ENCODE data around the gene DEDD.

- TF ChIP-seq, protein P1, sequence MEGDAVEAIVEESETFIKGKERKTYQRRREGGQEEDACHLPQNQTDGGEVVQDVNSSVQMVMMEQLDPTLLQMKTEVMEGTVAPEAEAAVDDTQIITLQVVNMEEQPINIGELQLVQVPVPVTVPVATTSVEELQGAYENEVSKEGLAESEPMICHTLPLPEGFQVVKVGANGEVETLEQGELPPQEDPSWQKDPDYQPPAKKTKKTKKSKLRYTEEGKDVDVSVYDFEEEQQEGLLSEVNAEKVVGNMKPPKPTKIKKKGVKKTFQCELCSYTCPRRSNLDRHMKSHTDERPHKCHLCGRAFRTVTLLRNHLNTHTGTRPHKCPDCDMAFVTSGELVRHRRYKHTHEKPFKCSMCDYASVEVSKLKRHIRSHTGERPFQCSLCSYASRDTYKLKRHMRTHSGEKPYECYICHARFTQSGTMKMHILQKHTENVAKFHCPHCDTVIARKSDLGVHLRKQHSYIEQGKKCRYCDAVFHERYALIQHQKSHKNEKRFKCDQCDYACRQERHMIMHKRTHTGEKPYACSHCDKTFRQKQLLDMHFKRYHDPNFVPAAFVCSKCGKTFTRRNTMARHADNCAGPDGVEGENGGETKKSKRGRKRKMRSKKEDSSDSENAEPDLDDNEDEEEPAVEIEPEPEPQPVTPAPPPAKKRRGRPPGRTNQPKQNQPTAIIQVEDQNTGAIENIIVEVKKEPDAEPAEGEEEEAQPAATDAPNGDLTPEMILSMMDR (conservative IDR thresholded peaks at IDR 0.05; ENCODE audit: low read depth, low read length) = peak; percentile 52
- TF ChIP-seq, protein P2, sequence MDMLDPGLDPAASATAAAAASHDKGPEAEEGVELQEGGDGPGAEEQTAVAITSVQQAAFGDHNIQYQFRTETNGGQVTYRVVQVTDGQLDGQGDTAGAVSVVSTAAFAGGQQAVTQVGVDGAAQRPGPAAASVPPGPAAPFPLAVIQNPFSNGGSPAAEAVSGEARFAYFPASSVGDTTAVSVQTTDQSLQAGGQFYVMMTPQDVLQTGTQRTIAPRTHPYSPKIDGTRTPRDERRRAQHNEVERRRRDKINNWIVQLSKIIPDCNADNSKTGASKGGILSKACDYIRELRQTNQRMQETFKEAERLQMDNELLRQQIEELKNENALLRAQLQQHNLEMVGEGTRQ (IDR thresholded peaks at IDR 0.05; ENCODE audit: low read depth, low read length) = no peak
- TF ChIP-seq POLR2A (IDR thresholded peaks at IDR 0.05; ENCODE audit: low read depth, low read length) (no peak), RFX5 (IDR thresholded peaks at IDR 0.05; ENCODE audit: low read depth, low read length) (no peak), FOS (IDR thresholded peaks at IDR 0.05; ENCODE audit: low read depth, low read length) (no peak), SMC3 (IDR thresholded peaks at IDR 0.05; ENCODE audit: low read depth, low read length) (no peak), RAD21 (IDR thresholded peaks at IDR 0.05; ENCODE audit: low read length) (peak; percentile 29; the same call in 1 of the 2 replicates), MAZ (IDR thresholded peaks at IDR 0.05; ENCODE audit: borderline replicate concordance, low read depth, low read length) (no peak), ELK1 (IDR thresholded peaks at IDR 0.05; ENCODE audit: borderline replicate concordance, low read depth, low read length) (no peak), RCOR1 (IDR thresholded peaks at IDR 0.05; ENCODE audit: insufficient replicate concordance, low read length) (no peak), CEBPB (IDR thresholded peaks at IDR 0.05; ENCODE audit: low read depth, low read length) (no peak), BHLHE40 (IDR thresholded peaks at IDR 0.05; ENCODE audit: low read depth, low read length) (no peak), NFE2L2 (IDR thresholded peaks at IDR 0.05; ENCODE audit: low read depth, low read length) (no peak), CHD1 (IDR thresholded peaks at IDR 0.05; ENCODE audit: low read depth, low read length) (no peak)
Measured at GRCh38 chr1:161119092-161119903, 13.2 kb downstream of the DEDD start.
